ENCODE data around the gene KLHL12.
"Not testable (repeated sequence)": the region's sequence is repeated elsewhere in the genome, so short reads cannot be mapped to it uniquely, and the experiment has no call there.

KLHL12 gene

DNA sequence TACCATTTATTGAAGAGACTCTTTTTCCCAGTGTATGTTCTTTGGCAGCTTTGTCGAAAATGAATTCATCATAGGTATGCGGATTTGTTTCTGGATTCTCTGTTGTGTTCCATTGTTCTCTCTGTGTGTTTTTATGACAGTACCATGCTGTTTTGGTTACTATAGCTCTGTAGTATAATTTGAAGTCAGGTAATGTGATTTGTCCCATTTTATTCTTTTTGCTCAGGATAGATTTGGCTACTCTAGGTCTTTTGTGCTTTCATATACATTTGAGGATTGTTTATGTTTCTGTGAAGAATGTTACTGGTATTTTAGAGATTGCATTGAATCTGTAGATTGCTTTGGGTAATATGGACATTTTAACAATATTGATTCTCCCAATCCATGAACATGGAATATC, 5.4 kb upstream of the KLHL12 start:
- H3K4me3 ChIP-seq (ENCODE audit: low read depth, low read length), result no peak overlapping the region
- CTCF ChIA-PET, result no interaction called here
- TF ChIP-seq, protein P1, sequence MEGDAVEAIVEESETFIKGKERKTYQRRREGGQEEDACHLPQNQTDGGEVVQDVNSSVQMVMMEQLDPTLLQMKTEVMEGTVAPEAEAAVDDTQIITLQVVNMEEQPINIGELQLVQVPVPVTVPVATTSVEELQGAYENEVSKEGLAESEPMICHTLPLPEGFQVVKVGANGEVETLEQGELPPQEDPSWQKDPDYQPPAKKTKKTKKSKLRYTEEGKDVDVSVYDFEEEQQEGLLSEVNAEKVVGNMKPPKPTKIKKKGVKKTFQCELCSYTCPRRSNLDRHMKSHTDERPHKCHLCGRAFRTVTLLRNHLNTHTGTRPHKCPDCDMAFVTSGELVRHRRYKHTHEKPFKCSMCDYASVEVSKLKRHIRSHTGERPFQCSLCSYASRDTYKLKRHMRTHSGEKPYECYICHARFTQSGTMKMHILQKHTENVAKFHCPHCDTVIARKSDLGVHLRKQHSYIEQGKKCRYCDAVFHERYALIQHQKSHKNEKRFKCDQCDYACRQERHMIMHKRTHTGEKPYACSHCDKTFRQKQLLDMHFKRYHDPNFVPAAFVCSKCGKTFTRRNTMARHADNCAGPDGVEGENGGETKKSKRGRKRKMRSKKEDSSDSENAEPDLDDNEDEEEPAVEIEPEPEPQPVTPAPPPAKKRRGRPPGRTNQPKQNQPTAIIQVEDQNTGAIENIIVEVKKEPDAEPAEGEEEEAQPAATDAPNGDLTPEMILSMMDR (IDR thresholded peaks at IDR 0.05; ENCODE audit: insufficient read depth, low read length, missing control alignments), result no peak
- POLR2A ChIA-PET, result no interaction called here
- DNase-seq (ENCODE audit: low read depth, low spot score), result no peak

DNA sequence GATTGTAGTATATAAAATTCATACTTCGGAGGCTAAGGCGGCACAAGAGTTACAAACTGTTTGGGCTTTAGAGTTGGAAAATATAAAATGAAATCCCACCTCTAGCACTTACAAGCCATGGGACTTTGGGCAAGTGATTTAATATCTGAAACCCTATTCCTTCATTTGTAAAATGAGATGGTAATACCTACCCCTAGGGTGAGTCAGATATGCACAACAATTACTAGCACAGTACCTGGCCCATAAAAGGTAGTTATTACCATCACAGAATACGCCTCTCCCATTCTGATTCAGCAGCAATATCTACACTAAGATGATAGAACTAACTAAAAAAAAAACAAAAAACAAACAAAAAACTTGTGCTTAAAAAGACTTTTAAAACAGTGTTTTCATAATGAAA, 3.5 kb downstream of the KLHL12 start:
- TF ChIP-seq, protein P1 (IDR thresholded peaks at IDR 0.05; ENCODE audit: insufficient read depth, low read length, missing control alignments), result no peak
- ChIA-PET POLR2A (no interaction called here), CTCF (interaction anchor here (1.6 kb wide), 1 partner anchor 76 kb away, joined by 4 read pairs; no protein-coding TSS in a partner anchor)
- H3K4me3 ChIP-seq (ENCODE audit: low read depth, low read length), result no peak overlapping the region
- DNase-seq (ENCODE audit: low read depth, low spot score), result no peak

DNA sequence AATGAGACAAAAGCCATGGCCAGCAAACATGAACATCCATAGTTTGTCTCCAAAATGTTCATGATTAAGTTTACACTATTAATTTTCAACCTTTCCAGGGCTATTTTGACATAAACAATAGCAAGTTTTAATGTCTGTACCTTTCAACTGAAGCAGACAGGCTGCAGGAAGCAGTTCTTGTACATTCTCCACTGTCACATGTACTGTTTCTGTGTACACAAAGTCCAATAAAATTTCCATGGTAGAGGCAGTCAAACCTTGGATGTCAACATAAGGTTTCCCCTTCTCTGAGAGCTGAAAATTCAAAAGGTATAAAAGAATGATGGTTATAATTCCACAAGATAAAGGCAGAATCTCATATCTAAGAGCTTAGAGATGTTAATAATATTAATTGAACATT, 7.4 kb downstream of the KLHL12 start:
- CTCF ChIA-PET, result interaction anchor here (0.9 kb wide), 1 partner anchor 80 kb away, joined by 3 read pairs; no protein-coding TSS in a partner anchor
- POLR2A ChIA-PET, result no interaction called here

DNA sequence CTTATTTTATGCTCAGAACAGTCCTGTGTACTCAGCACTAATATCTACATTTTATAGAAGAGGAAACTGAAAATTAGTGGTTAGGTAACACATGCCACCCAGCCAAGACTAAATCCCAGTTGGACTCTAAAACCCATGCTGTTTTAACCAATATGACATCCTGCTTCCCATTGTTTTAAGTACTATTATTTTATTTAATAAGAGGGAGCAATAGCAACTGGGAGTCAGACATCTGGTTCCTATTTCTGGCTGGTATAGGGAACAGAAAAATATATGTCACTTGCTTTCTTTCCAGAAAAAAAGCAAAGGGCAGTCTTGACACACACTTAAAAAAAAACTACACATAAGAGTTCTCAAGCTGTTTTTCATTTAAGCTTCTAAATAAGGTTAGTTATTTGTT, 11.9 kb downstream of the KLHL12 start:
- TF ChIP-seq, protein P1 (IDR thresholded peaks at IDR 0.05; ENCODE audit: insufficient read depth, low read length, missing control alignments), result no peak
- ChIA-PET CTCF (interaction anchor here (1.3 kb wide), 1 partner anchor 12 kb away, joined by 4 read pairs; the partner anchor contains the start of gene KLHL12), POLR2A (no interaction called here)
- no peak overlapping the region for H3K4me3 ChIP-seq (ENCODE audit: low read depth, low read length)
- DNase-seq (ENCODE audit: low read depth, low spot score), result no peak

More for the DNA sequence above, 7.4 kb downstream of the KLHL12 start:
- DNase-seq (ENCODE audit: low read depth, low spot score), result no peak
- TF ChIP-seq, protein P1 (IDR thresholded peaks at IDR 0.05; ENCODE audit: insufficient read depth, low read length, missing control alignments), result no peak
- no peak overlapping the region for H3K4me3 ChIP-seq (ENCODE audit: low read depth, low read length)

DNA sequence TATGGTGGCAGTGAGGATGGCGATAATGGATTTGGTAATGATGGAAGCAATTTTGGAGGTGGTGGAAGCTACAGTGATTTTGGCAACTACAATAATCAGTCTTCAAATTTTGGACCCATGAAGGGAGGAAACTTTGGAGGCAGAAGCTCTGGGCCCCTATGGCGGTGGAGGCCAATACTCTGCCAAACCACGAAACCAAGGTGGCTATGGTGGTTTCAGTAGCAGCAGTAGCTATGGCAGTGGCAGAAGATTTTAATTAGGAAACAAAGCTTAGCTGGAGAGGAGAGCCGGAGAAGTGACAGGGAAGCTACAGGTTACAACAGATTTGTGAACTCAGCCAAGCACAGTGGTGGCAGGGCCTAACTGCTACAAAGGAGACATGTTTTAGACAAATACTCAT, 14.6 kb downstream of the KLHL12 start:
- DNase-seq (ENCODE audit: low read depth, low spot score); H3K4me3 ChIP-seq (ENCODE audit: low read depth, low read length); CTCF ChIA-PET; POLR2A ChIA-PET: not testable (repeated sequence)

DNA sequence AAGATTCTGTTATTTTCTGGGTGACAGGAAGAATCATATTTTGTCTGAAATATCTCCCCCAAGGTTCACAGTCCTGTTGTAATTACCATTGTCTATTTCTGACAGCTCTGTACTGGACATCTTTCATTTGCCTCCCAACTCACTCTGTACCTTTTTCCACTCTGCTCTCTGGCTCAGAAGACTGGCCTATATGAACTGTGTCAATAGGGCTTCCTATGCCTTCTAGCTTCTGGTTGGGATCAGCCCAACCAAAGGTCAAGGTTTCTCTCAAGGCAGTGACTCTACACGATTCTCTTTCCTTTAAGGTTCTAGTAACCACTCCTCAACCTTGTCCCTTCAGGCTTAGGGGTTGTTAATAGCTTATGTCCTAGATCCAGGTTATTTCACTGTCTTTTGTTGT, 17.5 kb downstream of the KLHL12 start:
- TF ChIP-seq, protein P1 (IDR thresholded peaks at IDR 0.05; ENCODE audit: insufficient read depth, low read length, missing control alignments), result no peak
- ChIA-PET POLR2A (no interaction called here), CTCF (interaction anchor here (1.6 kb wide), 1 partner anchor 90 kb away, joined by 3 read pairs; no protein-coding TSS in a partner anchor)
- H3K4me3 ChIP-seq (ENCODE audit: low read depth, low read length), result no peak overlapping the region
- no peak for DNase-seq (ENCODE audit: low read depth, low spot score)

DNA sequence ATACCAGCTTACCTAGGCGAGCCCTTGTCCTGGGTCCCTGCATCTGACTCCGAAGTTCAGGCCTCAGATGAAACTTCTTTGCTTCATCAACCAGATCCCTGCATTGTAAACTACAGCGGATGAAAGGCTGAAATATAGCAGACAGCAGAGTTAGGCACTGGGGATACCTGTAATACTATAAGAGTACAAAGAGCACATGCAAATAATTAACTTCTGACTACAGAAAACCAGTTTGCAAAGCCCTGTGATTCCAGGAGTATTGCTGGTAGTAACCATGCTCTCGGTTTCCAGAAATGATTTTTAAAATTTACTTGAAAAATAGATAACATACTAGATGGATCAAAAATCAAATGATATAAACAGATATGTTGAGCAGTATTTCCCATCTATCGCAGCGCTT, 18.0 kb downstream of the KLHL12 start:
- H3K4me3 ChIP-seq (ENCODE audit: low read depth, low read length), result no peak overlapping the region
- DNase-seq (ENCODE audit: low read depth, low spot score), result no peak
- TF ChIP-seq, protein P1 (IDR thresholded peaks at IDR 0.05; ENCODE audit: insufficient read depth, low read length, missing control alignments), result no peak
- CTCF ChIA-PET, result interaction anchor here (1.6 kb wide), 1 partner anchor 90 kb away, joined by 3 read pairs; no protein-coding TSS in a partner anchor
- POLR2A ChIA-PET, result no interaction called here

All from AG04449 (cell line).